Panc1 (cell line): Measurements from ENCODE around the gene FGD5. TPM values are rescaled to one million over a fixed set of nuclear protein-coding genes. Genes with fewer than 3 reads are reported as not detected.

Experiments
- ATAC-seq: fragments of 200-7000 bp; cut with Tn5 transposase; 2 replicates; pipeline ENCODE4 v1.9.1; 2020; ENCODE audit warnings: mild to moderate bottlenecking, moderate library complexity
- BruUV-seq: library from RNA; stranded (reverse); fragments of 400-500 nt; replicated peaks from 2 replicates; lab custom pipeline; 2021; lab: Mats Ljungman, UMichigan
- CTCF ChIA-PET: fragments of 300-600 bp; sonication (Branson Sonifier 250); formaldehyde crosslinking; loops from one replicate; lab custom pipeline; 2022; ENCODE audit warnings: antibody characterized with exemption; lab: Charles Lee
- POLR2A ChIA-PET: fragments of 300-600 bp; sonication (Branson Sonifier 250); formaldehyde crosslinking; loops from one replicate; lab custom pipeline; 2022; ENCODE audit warnings: antibody characterized with exemption; lab: Charles Lee
- DNase-seq: peaks from one replicate; pipeline ENCODE4 v3.0.0-alpha.2; 2010; ENCODE audit warnings: low read depth, low spot score
- H3K27ac ChIP-seq: 2 replicates; pipeline ENCODE4 v1.5.1; 2011; ENCODE audit warnings: mild to moderate bottlenecking, low read length, inconsistent platforms
- H3K27me3 ChIP-seq: fragments of 200-500 bp; sonication (Bioruptor generic); 2 replicates; pipeline ENCODE4 v1.6.0; 2014; ENCODE audit warnings: low read length, inconsistent platforms; ENCODE audit not compliant: control insufficient read depth, insufficient read depth
- H3K36me3 ChIP-seq: fragments of 200-500 bp; sonication (Bioruptor generic); 2 replicates; pipeline ENCODE4 v1.5.1; 2014; ENCODE audit warnings: inconsistent platforms, mild to moderate bottlenecking, low read length, moderate library complexity; ENCODE audit not compliant: control insufficient read depth, insufficient read depth
- H3K4me1 ChIP-seq: 2 replicates; pipeline ENCODE4 v1.5.1; 2011; ENCODE audit warnings: inconsistent platforms, mild to moderate bottlenecking, low read length, moderate library complexity; ENCODE audit not compliant: control insufficient read depth, insufficient read depth
- H3K4me3 ChIP-seq, 2 experiments: 2 replicates each; pipeline ENCODE4 v1.5.1; 2011 to 2012; ENCODE audit warnings: low read depth in 2 of 2, low read length in 2 of 2, mild to moderate bottlenecking in 2 of 2, inconsistent platforms in 1 of 2, moderate library complexity in 1 of 2
- H3K9me3 ChIP-seq: fragments of 200-500 bp; sonication (Bioruptor generic); 2 replicates; pipeline ENCODE4 v1.5.1; 2014; ENCODE audit warnings: low read depth, mild to moderate bottlenecking, inconsistent platforms, low read length, moderate library complexity; ENCODE audit not compliant: control insufficient read depth, insufficient read depth
- POLR2AphosphoS5 ChIP-seq: IDR thresholded peaks from 2 replicates; pipeline ENCODE4 v1.6.1; 2012; ENCODE audit warnings: mild to moderate bottlenecking, low read depth, low read length, moderate library complexity
- SIN3A ChIP-seq: IDR thresholded peaks from 2 replicates; pipeline ENCODE4 v1.6.1; 2012; ENCODE audit warnings: low read depth, mild to moderate bottlenecking, low read length, moderate library complexity, borderline replicate concordance; ENCODE audit not compliant: insufficient read depth
- TCF7L2 ChIP-seq: IDR thresholded peaks from 2 replicates; pipeline ENCODE4 v1.6.1; 2011; ENCODE audit warnings: mild to moderate bottlenecking, low read depth, low read length, inconsistent platforms
- in situ Hi-C: cut with HindIII; loops from 2 replicates; pipeline ENCODE4 v1.10.0; 2016; ENCODE audit warnings: low sequenced_read_pairs, low pct_unique_long_range_greater_than_20kb
- intact Hi-C: fragments of 100-400 bp; cut with micrococcal nuclease; formaldehyde crosslinking; loops from one replicate; pipeline ENCODE4 v1.10.0; 2022; ENCODE audit not compliant: unreplicated experiment
- total RNA-seq: library from RNA; stranded (reverse); gene quantifications from one replicate; pipeline ENCODE4 v1.2.1, GENCODE V29; 2021; ENCODE audit not compliant: unreplicated experiment
- TF ChIP-seq, protein P1 (sequence below), 2 experiments: IDR thresholded peaks; 2 replicates each; pipeline ENCODE4 v1.6.1; 2011 to 2012; ENCODE audit warnings: low read depth in 2 of 2, control low read depth in 1 of 2, low read length in 1 of 2, mild to moderate bottlenecking in 1 of 2, moderate library complexity in 1 of 2; ENCODE audit not compliant: insufficient read depth in 1 of 2
- TF ChIP-seq, protein P2 (sequence below): fragments of 450-650 bp; IDR thresholded peaks from 2 replicates; pipeline ENCODE4 v1.5.1; 2017; ENCODE audit warnings: mild to moderate bottlenecking

The FGD5 gene
- total RNA-seq, 1 experiment from 2014 or later = 0.77 TPM

DNA sequence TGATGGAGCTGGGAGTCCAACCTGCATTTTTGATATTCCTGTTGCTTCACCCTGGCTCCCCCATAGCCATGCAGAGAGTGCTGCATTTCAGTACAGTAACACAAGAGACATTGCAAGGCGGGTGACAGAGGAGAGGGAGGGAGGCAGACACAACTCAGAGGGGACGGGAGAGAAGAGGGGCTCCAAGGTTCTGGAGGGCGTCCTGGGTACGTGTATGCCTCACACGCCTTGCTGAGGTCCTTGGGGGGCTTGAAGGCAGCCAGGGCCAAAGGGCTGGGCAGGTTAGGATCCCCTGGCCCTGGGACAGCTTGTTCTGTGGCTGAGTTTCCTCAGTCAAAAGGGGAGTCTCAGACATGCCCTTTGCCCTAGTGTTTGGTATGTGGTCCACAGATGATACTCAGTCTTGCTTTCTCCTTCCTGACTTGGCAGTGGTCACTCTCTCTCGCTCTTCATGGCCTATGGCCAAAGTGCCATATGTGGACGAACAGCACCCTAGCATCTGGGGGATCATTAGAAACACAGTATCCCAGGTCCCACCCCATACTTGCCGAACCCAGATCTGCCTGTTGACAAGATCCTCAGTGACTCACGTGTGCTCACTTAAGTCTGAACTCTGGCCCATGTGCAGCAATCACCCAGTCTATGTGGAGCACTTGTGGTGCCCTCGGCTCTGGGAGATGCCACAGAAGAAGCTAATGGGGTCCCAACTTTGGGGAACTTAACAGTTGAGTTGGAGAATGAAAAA lies 52.9 kb downstream of the FGD5 start:
- ATAC-seq = no peak
- Histone ChIP-seq H3K9me3 (no peaks in the 10 kb centered on the region), H3K27ac (no peak overlapping the region), H3K36me3 (no peaks in the 10 kb centered on the region), H3K4me3 (no peak overlapping the region), H3K27me3 (no peaks in the 10 kb centered on the region), H3K4me1 (no peaks in the 10 kb centered on the region)
- CTCF ChIA-PET = no interaction called here
- in situ Hi-C loops (no loop called here), intact Hi-C loops (no loop called here)
- DNase-seq = no peak
- BruUV-seq = no TSS peak
- TF ChIP-seq, protein P1, sequence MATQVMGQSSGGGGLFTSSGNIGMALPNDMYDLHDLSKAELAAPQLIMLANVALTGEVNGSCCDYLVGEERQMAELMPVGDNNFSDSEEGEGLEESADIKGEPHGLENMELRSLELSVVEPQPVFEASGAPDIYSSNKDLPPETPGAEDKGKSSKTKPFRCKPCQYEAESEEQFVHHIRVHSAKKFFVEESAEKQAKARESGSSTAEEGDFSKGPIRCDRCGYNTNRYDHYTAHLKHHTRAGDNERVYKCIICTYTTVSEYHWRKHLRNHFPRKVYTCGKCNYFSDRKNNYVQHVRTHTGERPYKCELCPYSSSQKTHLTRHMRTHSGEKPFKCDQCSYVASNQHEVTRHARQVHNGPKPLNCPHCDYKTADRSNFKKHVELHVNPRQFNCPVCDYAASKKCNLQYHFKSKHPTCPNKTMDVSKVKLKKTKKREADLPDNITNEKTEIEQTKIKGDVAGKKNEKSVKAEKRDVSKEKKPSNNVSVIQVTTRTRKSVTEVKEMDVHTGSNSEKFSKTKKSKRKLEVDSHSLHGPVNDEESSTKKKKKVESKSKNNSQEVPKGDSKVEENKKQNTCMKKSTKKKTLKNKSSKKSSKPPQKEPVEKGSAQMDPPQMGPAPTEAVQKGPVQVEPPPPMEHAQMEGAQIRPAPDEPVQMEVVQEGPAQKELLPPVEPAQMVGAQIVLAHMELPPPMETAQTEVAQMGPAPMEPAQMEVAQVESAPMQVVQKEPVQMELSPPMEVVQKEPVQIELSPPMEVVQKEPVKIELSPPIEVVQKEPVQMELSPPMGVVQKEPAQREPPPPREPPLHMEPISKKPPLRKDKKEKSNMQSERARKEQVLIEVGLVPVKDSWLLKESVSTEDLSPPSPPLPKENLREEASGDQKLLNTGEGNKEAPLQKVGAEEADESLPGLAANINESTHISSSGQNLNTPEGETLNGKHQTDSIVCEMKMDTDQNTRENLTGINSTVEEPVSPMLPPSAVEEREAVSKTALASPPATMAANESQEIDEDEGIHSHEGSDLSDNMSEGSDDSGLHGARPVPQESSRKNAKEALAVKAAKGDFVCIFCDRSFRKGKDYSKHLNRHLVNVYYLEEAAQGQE (IDR thresholded peaks at IDR 0.05; ENCODE audit: insufficient read depth in 1 of 2, low read depth in 2 of 2, low read length in 1 of 2) = no peak
- TF ChIP-seq POLR2AphosphoS5 = no peak
- TF ChIP-seq, protein P2, sequence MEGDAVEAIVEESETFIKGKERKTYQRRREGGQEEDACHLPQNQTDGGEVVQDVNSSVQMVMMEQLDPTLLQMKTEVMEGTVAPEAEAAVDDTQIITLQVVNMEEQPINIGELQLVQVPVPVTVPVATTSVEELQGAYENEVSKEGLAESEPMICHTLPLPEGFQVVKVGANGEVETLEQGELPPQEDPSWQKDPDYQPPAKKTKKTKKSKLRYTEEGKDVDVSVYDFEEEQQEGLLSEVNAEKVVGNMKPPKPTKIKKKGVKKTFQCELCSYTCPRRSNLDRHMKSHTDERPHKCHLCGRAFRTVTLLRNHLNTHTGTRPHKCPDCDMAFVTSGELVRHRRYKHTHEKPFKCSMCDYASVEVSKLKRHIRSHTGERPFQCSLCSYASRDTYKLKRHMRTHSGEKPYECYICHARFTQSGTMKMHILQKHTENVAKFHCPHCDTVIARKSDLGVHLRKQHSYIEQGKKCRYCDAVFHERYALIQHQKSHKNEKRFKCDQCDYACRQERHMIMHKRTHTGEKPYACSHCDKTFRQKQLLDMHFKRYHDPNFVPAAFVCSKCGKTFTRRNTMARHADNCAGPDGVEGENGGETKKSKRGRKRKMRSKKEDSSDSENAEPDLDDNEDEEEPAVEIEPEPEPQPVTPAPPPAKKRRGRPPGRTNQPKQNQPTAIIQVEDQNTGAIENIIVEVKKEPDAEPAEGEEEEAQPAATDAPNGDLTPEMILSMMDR = no peak
- TF ChIP-seq TCF7L2 = no peak
- TF ChIP-seq SIN3A = no peak
- POLR2A ChIA-PET = no interaction called here

DNA sequence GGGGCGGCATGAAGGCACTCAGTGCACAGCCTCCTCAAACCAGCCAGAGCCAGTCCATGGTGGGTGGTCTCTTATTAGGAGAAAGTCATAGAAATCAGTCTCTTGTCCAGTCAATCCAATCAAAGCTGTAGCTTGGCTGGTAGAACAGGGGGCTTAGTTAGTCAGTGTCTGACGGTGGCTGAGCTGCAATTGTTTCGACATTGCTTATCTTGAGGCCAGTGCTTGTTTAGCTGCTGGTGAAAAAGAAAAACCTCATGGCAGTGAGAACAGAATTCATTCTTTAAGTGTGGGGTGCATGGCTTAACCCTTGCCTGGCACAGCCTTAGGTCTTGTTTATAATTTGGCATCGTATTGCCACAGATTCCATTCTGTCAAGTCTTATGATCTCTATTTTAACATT lies 53.9 kb downstream of the FGD5 start:
- ChIA-PET POLR2A (no interaction called here), CTCF (no interaction called here)
- ATAC-seq (no peak), DNase-seq (no peak)
- TF ChIP-seq SIN3A (no peak), TCF7L2 (no peak), POLR2AphosphoS5 (no peak)
- TF ChIP-seq, protein P2 = no peak
- TF ChIP-seq, protein P1 (IDR thresholded peaks at IDR 0.05; ENCODE audit: insufficient read depth in 1 of 2, low read depth in 2 of 2, low read length in 1 of 2) = no peak
- Histone ChIP-seq H3K27ac (no peak overlapping the region), H3K4me3 (no peak overlapping the region), H3K36me3 (no peaks in the 10 kb centered on the region), H3K4me1 (no peaks in the 10 kb centered on the region), H3K27me3 (no peaks in the 10 kb centered on the region), H3K9me3 (no peaks in the 10 kb centered on the region)
- BruUV-seq = no TSS peak
- intact Hi-C loops = no loop called here
- in situ Hi-C loops = no loop called here
